ENCODE data around the gene BLOC1S2.
"Not testable (repeated sequence)": the region's sequence is repeated elsewhere in the genome, so short reads cannot be mapped to it uniquely, and the experiment has no call there.

BLOC1S2 gene

GRCh38 chr10:100306861-100307260 lies 20.4 kb upstream of the BLOC1S2 start:
- no peak overlapping the region for H3K27ac ChIP-seq
- TF ChIP-seq ZFX (IDR thresholded peaks at IDR 0.05) (no peak), CTCF (conservative IDR thresholded peaks at IDR 0.05) (no peak)

DNA sequence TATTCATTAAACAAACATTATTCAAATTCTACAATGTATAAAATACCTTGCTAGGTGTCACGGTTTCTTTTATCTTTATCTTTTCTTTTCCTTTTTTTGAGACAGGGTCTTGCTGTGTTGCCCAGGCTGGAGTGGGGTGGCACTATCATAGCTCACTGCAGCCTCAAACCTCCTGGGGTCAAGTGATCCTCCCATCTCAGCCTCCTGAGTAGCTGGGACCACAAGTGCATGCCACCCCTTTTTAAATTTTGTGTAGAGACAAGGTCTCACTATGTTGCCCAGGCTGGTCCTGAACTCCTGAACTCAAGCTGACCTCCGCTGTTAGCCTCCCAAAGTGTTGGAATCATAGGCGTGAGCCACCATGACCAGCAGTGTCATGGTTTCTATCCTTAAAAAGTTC lies 17.9 kb upstream of the BLOC1S2 start:
- no peak overlapping the region for H3K27ac ChIP-seq
- TF ChIP-seq CTCF (conservative IDR thresholded peaks at IDR 0.05), result no peak

DNA sequence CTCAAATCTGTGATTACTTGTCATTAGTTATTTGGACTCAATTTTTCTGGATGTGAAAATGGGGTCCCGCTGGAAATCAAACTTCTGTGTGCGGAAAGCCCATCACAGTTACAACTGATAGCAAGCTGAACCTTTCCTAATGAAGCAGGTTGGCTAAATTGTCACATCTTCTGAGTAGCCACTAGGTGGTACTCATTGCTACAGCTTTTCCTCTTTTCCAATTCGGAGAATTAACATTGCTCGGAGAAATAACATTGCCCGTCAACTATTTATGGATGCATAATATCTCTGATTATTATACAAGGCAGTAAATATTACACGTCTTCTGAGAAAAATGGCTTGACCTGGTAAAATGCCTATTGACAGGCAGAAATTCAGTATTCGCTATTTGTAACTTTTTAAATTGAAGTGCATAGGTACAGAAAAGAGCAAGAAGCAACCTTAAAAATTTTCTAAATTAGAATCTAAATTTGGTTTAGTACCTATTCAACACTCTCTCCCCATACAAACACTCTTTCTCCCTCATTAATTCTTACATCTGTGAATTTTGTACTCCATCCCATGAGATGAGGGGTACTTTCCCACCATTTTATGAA lies 17.3 kb upstream of the BLOC1S2 start:
- no peak overlapping the region for H3K27ac ChIP-seq
- TF ChIP-seq CTCF (conservative IDR thresholded peaks at IDR 0.05) (peak; percentile 65), ZFX (IDR thresholded peaks at IDR 0.05) (no peak)

GRCh38 chr10:100301123-100301522 lies 14.6 kb upstream of the BLOC1S2 start:
- H3K27ac ChIP-seq, result not testable (repeated sequence)

DNA sequence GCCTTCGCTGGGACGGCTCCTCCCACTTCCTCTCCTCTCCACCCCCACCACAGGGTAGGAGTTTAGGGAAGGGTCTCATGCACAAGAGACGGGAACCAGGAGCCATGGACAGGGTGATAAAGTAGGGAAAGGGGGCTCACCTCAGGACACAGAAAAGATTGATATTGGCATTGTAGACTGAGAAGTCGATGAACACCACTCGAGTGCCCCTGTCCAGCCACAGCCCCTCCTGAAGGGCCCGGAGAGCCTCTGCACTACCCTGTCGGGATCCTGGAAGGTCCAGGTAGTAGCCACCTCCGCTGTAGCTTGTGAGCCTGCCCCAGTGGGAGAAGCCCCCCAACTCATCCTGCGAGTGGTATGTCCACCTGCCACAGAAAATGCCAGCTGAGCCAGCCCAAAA lies 10.8 kb upstream of the BLOC1S2 start:
- TF ChIP-seq CTCF (conservative IDR thresholded peaks at IDR 0.05) (no peak), ZFX (IDR thresholded peaks at IDR 0.05) (no peak)
- no peak overlapping the region for H3K27ac ChIP-seq

- TF ChIP-seq ZFX (IDR thresholded peaks at IDR 0.05), result no peak
- no peak for TF ChIP-seq CTCF (conservative IDR thresholded peaks at IDR 0.05)
- no peak overlapping the region for H3K27ac ChIP-seq
Measured at GRCh38 chr10:100293066-100293465, 6.6 kb upstream of the BLOC1S2 start.

DNA sequence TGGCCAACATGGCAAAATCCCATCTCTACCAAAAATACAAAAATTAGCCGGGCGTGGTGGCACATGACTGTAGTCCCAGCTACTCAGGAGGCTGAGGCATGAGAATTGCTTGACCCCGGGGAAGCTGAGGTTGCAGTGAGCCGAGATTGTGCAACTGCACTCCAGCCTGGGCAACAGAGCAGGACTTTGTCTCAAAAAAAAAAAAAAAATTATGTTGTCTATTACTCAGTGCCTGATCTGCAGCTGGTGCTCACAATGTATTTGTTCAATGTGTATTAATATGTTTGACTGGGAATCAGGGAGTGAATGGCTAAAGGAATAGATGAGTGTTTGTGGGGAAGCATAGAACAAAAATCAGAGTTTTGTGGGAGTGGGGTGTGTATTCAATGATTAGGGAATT lies 5.8 kb upstream of the BLOC1S2 start:
- H3K27ac ChIP-seq, result not testable (repeated sequence)

- H3K27ac ChIP-seq, result no peak overlapping the region
- TF ChIP-seq CTCF (conservative IDR thresholded peaks at IDR 0.05) (no peak), ZFX (IDR thresholded peaks at IDR 0.05) (no peak)
Measured at GRCh38 chr10:100291356-100291755, 4.9 kb upstream of the BLOC1S2 start.

DNA sequence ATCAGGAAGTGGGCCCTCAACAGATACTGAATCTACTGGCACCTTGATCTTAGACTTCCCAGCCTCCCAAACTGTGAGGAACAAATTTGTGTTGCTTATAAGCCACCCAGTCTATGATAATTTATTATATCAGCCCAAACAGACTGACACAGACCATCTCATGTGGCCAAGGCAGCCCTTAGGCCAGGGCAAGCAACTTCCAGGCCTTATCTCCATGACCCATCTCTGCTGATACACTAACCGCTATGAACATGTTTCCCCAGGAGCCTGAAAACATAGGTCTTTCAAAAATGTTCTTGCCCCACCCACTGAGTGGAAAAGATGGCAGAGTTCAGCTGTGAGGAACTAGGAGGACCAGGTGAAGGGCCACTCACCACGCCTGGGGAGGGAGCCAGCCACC lies 3.2 kb upstream of the BLOC1S2 start:
- no peak overlapping the region for H3K27ac ChIP-seq
- no peak for TF ChIP-seq ZFX (IDR thresholded peaks at IDR 0.05)
- no peak for TF ChIP-seq CTCF (conservative IDR thresholded peaks at IDR 0.05)
